HL-60 (cell line): Measurements from ENCODE around the gene S100A9.

Experiments
- CTCF ChIP-seq: IDR thresholded peaks from one replicate; pipeline ENCODE4 v1.5.1; 2011; ENCODE audit warnings: low read length, control low read depth, inconsistent platforms; ENCODE audit not compliant: insufficient read depth
- TF ChIP-seq, protein P1 (sequence below): IDR thresholded peaks from 2 replicates; pipeline ENCODE4 v1.6.1; 2012; ENCODE audit warnings: low read depth; ENCODE audit not compliant: insufficient replicate concordance

- TF ChIP-seq CTCF, result no peak
- TF ChIP-seq, protein P1, sequence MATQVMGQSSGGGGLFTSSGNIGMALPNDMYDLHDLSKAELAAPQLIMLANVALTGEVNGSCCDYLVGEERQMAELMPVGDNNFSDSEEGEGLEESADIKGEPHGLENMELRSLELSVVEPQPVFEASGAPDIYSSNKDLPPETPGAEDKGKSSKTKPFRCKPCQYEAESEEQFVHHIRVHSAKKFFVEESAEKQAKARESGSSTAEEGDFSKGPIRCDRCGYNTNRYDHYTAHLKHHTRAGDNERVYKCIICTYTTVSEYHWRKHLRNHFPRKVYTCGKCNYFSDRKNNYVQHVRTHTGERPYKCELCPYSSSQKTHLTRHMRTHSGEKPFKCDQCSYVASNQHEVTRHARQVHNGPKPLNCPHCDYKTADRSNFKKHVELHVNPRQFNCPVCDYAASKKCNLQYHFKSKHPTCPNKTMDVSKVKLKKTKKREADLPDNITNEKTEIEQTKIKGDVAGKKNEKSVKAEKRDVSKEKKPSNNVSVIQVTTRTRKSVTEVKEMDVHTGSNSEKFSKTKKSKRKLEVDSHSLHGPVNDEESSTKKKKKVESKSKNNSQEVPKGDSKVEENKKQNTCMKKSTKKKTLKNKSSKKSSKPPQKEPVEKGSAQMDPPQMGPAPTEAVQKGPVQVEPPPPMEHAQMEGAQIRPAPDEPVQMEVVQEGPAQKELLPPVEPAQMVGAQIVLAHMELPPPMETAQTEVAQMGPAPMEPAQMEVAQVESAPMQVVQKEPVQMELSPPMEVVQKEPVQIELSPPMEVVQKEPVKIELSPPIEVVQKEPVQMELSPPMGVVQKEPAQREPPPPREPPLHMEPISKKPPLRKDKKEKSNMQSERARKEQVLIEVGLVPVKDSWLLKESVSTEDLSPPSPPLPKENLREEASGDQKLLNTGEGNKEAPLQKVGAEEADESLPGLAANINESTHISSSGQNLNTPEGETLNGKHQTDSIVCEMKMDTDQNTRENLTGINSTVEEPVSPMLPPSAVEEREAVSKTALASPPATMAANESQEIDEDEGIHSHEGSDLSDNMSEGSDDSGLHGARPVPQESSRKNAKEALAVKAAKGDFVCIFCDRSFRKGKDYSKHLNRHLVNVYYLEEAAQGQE, result no peak
These were observed 38.1 kb downstream of the S100A9 start for GRCh38 chr1:153395776-153396175.
